Activated naive CD4-positive, alpha-beta T cell treated with anti-CD3 and anti-CD28 coated beads, Interleukin-2, amount 50 U/mL, for 24 hours (primary cell): ENCODE data around the gene PELI1.
"Not testable (repeated sequence)": the region's sequence is repeated elsewhere in the genome, so short reads cannot be mapped to it uniquely, and the experiment has no call there.

Experiments used
- H3K27ac Mint-ChIP-seq: one replicate; pipeline ENCODE4 v1.8.0; 2021; ENCODE audit warnings: mild to moderate bottlenecking, mixed read lengths
- H3K27me3 Mint-ChIP-seq: one replicate; pipeline ENCODE4 v1.8.0; 2021; ENCODE audit warnings: mixed read lengths
- H3K36me3 Mint-ChIP-seq: one replicate; pipeline ENCODE4 v1.8.0; 2021; ENCODE audit warnings: mixed read lengths
- H3K4me1 Mint-ChIP-seq: one replicate; pipeline ENCODE4 v1.8.0; 2021; ENCODE audit warnings: mixed read lengths
- H3K4me3 Mint-ChIP-seq: one replicate; pipeline ENCODE4 v1.8.0; 2021; ENCODE audit warnings: mild to moderate bottlenecking, mixed read lengths
- H3K9me3 Mint-ChIP-seq: one replicate; pipeline ENCODE4 v1.8.0; 2021; ENCODE audit warnings: mixed read lengths

PELI1 gene

DNA sequence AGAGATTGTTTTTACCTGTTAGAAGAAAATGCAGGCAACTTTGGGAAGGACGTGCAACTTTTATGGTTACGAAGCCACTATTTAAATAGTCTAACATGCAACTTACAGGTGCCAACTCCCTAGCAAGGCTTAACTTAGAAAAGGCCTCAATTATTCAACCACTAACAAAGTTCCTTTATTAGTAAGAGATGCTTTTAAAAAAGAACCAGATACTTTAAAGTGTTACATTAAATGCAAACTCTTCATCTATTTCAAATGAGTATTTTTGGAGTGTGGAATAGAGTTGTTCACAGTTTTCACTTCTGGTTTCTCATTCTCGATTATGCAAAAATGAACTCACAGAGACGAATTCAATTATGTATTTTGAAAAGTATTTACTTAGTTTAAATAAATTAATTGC lies 51.7 kb downstream of the PELI1 start:
- peaks cover 11% of the 10 kb centered on the region for H3K9me3 Mint-ChIP-seq
- H3K27me3 Mint-ChIP-seq = no peaks in the 10 kb centered on the region
- H3K4me3 Mint-ChIP-seq = no peak overlapping the region
- H3K27ac Mint-ChIP-seq = no peak overlapping the region
- H3K36me3 Mint-ChIP-seq = peaks cover 47% of the 10 kb centered on the region
- H3K4me1 Mint-ChIP-seq = peaks cover 20% of the 10 kb centered on the region

DNA sequence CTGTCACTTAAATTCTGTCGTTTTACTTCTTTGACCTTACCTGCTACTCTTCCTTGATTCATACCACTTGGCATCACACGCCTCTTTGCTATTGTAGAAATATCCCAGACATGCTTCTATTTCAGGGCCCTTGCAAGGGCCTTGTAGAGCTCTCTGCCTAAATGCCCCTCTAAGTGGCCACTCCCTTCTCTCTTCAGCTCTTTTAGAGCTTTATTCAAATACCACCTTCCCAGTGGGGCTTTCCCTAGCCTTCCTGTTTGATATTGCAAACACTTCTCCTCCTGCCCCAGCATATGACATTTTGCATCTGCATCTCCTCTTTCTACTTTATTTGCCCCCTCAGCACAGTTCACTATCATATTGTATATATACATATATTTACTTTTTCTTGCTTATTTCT lies 54.0 kb downstream of the PELI1 start:
- H3K4me3 Mint-ChIP-seq = no peak overlapping the region
- no peaks in the 10 kb centered on the region for H3K27me3 Mint-ChIP-seq
- H3K27ac Mint-ChIP-seq = peak overlapping the region; percentile 91
- H3K4me1 Mint-ChIP-seq = peaks cover 24% of the 10 kb centered on the region
- peaks cover 33% of the 10 kb centered on the region for H3K36me3 Mint-ChIP-seq
- peaks cover 4% of the 10 kb centered on the region for H3K9me3 Mint-ChIP-seq

DNA sequence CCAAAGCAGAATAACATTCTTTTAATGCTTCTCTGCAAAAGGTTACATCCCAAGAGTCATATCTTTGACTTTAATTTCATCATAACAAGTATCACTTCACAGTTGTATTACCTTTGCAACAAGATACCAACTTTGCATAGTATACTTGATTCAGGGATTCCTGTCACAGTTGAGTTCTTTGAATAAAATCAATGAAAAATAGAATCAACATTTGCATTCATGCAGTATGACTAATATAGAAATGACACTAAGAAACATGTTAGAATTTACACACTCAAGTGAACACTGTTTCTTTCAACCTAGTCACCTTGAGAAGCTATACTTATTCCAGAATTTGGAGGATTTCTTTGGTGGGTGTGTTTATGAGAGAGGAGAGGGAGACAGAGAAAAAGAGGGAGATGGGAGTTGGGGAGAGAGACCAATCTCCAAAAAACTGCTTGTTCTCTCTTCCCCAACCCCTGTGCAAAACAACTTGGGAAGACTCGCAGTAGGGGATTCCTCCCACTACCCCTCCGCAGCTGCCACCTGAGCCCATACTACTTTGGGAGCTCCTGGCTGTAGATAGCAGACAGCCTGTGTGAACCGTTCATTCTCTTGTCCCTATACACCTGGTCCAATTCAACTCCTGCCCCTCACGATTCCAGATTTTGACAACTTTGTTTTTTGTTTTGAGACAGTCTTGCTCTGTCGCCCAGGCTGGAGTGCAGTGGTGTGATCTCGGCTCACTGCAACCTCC lies 57.7 kb downstream of the PELI1 start:
- peak overlapping the region; percentile 79 for H3K27ac Mint-ChIP-seq
- H3K9me3 Mint-ChIP-seq = peaks cover 4% of the 10 kb centered on the region
- no peaks in the 10 kb centered on the region for H3K27me3 Mint-ChIP-seq
- no peak overlapping the region for H3K4me3 Mint-ChIP-seq
- H3K36me3 Mint-ChIP-seq = peaks cover 16% of the 10 kb centered on the region
- H3K4me1 Mint-ChIP-seq = peaks cover 19% of the 10 kb centered on the region

DNA sequence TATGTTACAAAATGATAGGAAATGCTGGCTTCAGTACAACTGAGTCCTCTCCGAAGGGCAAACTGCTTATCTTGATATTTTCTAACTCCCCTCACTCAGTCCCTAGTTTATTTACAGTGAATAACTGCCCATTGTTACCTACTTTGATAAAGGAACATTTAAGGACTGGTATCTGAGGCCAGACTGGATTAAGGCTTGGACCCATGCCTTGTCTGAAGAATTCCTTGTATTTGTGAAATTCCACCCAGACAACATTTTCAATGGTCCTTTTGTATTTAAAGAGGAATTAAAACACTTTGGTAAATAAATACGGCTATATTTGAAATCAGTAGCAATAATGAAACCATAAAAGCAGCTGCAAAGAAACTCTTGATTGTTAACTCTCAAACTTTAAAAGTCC lies 58.3 kb downstream of the PELI1 start:
- Mint-ChIP-seq H3K27me3 (no peaks in the 10 kb centered on the region), H3K4me1 (peaks cover 15% of the 10 kb centered on the region), H3K9me3 (peaks cover 4% of the 10 kb centered on the region), H3K4me3 (no peak overlapping the region), H3K27ac (no peak overlapping the region), H3K36me3 (peaks cover 10% of the 10 kb centered on the region)

DNA sequence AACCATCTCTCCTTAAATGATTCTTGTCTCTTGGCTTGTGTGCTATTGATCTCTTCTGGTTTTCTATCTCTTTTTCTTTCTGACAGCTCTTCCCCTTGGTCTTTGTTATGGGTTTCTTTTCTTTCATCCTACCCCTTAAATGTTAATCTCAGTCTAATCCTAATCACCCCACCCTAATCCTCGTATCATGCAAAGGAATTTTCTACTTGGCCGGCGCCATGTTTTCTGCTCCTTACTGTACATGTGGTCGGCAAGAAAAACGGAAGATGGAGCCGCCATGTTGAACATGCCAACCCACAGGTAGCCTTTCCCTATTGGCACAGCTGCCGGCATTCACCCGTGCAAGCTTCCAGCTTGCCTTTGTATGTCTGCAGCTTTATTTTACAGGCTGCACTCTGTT lies 63.2 kb downstream of the PELI1 start:
- Mint-ChIP-seq H3K27ac (no peak overlapping the region), H3K36me3 (no peaks in the 10 kb centered on the region), H3K4me3 (no peak overlapping the region), H3K9me3 (no peaks in the 10 kb centered on the region), H3K4me1 (no peaks in the 10 kb centered on the region), H3K27me3 (no peaks in the 10 kb centered on the region)

DNA sequence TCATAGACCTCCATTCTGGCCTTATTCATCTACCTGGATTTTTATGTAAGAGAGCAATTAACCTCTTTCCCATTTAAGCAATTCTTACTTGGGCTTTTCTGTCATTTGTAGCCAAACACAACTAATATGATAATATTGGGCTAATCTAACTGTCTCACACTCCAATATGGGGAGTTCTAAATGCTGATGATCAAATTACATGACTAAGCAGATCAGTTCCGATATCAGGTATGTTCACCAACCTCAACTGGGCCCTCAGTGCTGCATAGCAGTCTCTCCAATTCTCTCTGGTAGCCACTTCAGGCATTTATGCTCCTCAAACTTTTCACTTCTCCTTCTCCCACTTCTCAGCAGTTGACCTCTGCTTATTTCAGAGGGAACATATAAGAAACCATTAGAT lies 64.0 kb downstream of the PELI1 start:
- no peaks in the 10 kb centered on the region for H3K4me1 Mint-ChIP-seq
- H3K36me3 Mint-ChIP-seq = no peaks in the 10 kb centered on the region
- no peaks in the 10 kb centered on the region for H3K27me3 Mint-ChIP-seq
- no peak overlapping the region for H3K4me3 Mint-ChIP-seq
- H3K27ac Mint-ChIP-seq = no peak overlapping the region
- no peaks in the 10 kb centered on the region for H3K9me3 Mint-ChIP-seq

DNA sequence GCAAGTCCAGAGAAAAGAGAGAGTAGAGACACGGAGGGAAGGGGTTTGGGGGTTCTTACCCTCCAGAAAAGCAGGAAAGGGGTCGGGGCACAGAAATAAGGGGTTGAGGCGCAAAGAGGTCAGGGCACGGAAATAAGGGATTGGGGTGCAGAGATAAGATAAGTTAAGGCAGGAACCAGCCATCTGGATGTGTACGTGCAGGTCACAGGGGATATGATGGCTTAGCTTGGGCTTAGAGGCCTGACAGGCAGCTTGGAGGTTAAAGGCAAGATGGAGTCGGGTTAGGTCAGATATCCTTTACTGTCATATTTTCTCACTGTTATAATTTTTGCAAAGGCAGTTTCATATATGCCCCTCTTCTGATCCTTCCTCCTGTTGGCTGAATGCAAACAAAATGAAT lies 64.5 kb downstream of the PELI1 start:
- not testable (repeated sequence) for H3K4me1 Mint-ChIP-seq, H3K4me3 Mint-ChIP-seq, H3K27ac Mint-ChIP-seq, H3K36me3 Mint-ChIP-seq, H3K27me3 Mint-ChIP-seq, H3K9me3 Mint-ChIP-seq

DNA sequence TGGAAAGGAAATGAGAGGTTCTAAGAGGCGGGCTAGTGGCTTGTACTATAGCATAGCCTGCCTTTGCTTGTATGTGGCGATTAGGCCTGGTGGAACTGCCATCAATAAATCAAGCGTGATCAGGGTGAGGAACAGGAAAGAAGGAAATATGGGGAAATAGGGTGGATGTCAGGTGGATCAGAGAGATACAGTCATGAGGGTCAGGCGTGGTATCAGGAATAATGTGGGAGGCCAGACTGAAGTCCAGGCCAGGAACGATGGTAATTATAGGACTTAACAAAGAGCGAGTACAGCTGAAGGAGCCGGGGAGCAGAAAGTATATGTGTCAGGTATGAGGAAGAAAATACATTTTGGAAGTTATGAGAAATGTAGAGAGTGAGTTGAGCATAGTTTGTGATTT lies 67.4 kb downstream of the PELI1 start:
- H3K27me3 Mint-ChIP-seq, H3K4me3 Mint-ChIP-seq, H3K4me1 Mint-ChIP-seq, H3K9me3 Mint-ChIP-seq, H3K36me3 Mint-ChIP-seq, H3K27ac Mint-ChIP-seq: not testable (repeated sequence)

DNA sequence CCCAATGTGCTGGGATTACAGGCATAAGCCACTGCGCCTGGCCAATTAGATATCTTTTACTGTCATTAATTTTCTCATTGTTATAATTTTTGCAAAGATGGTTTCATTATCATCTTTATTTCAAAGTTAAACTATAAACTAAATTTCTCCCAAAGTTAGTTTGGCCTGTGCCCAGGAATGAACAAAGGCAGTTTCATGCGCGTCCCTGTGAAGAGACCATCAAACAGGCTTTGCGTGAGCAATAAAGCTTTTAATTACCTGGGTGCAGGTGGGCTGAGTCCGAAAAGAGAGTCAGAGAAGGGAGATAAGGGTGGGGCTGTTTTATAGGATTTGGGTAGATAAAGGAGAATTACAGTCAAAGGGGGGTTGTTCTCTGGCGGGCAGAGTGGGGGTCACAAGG lies 69.6 kb downstream of the PELI1 start:
- not testable (repeated sequence) for H3K27me3 Mint-ChIP-seq, H3K4me3 Mint-ChIP-seq, H3K36me3 Mint-ChIP-seq, H3K27ac Mint-ChIP-seq, H3K4me1 Mint-ChIP-seq, H3K9me3 Mint-ChIP-seq

DNA sequence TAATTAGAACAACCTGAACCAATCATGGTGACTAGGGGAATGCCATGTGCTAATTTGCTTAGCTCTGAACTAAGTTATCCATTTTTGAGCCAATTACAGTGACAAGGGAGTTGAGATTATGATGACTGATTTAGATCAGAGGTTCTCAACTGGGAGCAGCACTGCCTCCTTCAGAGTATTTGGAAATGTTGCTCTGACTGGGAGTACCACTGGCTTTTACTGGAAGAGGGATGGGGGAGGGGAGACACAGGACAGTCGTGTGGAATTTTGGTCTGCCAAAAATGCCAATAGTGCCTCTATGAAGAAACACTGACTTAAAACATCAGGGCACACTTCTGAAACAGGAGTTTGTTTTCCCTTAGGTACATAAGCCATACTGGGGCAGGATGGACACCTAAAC lies 76.9 kb downstream of the PELI1 start:
- H3K4me1 Mint-ChIP-seq = peaks cover 35% of the 10 kb centered on the region
- no peak overlapping the region for H3K27ac Mint-ChIP-seq
- H3K9me3 Mint-ChIP-seq = peaks cover 4% of the 10 kb centered on the region
- no peaks in the 10 kb centered on the region for H3K27me3 Mint-ChIP-seq
- no peaks in the 10 kb centered on the region for H3K36me3 Mint-ChIP-seq
- H3K4me3 Mint-ChIP-seq = no peak overlapping the region

DNA sequence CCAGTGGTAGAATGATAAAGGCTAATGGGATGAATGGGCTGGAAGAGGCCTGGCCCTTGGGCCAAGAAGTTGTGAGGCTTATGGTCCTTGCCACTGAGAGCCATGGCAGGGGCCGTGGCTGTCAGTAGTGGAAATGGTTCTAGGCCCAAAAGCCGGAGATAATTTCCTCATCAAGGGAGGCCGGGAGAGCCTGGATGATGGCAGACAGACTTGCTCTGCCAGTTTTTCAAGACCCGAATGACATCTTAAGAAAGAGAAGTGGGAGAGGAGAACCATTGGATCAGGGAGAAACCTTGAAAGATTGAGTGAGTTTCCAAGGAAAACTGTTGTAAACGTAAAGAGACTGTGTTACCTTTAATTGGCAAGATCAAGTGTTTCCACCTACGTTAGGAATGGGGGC lies 78.7 kb downstream of the PELI1 start:
- H3K36me3 Mint-ChIP-seq = no peaks in the 10 kb centered on the region
- H3K4me3 Mint-ChIP-seq = no peak overlapping the region
- peaks cover 4% of the 10 kb centered on the region for H3K9me3 Mint-ChIP-seq
- no peaks in the 10 kb centered on the region for H3K27me3 Mint-ChIP-seq
- H3K4me1 Mint-ChIP-seq = peaks cover 37% of the 10 kb centered on the region
- peak overlapping the region; percentile 63 for H3K27ac Mint-ChIP-seq

DNA sequence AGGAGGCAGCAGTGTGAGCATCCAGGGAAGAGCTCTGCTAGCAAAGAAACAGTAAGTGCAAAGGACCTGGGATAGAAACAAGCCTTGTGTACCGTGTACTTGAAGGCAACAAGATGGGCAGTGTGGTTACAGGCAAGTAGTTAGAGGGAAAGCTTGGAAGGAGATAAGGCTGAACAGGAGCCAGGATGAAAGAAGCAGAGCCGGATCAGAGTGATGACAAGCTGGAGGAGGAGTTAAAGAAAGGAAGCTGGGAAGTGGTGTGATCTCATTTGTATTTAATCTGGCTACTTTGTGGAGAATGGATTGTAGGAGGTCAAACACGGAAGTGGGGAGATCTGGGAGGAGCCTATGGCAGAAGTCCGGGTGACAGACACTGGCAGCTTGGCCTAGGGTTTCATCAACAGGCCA lies 80.3 kb downstream of the PELI1 start:
- Mint-ChIP-seq H3K27me3 (no peaks in the 10 kb centered on the region), H3K36me3 (no peaks in the 10 kb centered on the region), H3K4me1 (peaks cover 37% of the 10 kb centered on the region), H3K27ac (peak overlapping the region; percentile 85), H3K4me3 (peak overlapping the region; percentile 26), H3K9me3 (peaks cover 4% of the 10 kb centered on the region)

DNA sequence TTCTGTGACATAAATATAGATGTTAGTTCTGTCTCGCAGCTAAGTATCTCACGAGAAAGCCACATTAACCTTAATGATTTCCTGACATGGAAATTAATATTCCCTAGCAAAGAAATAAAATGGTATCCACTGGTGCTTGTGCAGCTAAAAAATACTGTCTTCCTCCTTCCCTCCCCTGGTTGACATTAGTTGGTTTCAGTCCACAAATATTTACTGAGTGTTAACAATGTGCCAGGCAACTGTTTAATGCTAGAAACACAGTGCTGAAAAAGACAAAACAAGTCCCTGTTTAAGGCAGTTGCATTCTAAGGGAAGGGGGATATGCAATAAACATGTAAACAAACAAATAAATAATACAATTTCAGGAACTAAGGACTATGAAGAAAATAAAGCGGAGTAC lies 80.8 kb downstream of the PELI1 start:
- peaks cover 4% of the 10 kb centered on the region for H3K9me3 Mint-ChIP-seq
- peaks cover 37% of the 10 kb centered on the region for H3K4me1 Mint-ChIP-seq

DNA sequence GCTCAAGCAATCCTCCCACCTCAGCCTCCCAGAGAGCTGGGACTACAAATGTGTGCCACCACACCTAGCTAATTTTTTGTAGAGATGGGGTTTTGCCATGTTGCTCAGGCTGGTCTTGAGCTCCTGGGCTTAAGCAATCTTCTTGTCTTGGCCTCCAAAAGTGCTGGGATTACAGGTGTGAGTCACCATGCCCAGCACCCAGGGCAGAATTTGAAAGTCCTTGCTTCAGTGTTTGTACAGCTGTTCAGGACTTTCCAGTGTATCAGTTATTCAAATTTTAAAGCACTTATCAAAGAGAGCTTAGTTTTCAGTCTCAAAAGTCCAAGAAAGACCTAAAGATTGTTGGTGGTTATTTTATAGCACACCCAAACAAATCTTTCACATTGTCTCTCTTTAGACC lies 81.4 kb downstream of the PELI1 start:
- H3K4me3 Mint-ChIP-seq = no peak overlapping the region
- peaks cover 37% of the 10 kb centered on the region for H3K4me1 Mint-ChIP-seq
- peak overlapping the region; percentile 52 for H3K27ac Mint-ChIP-seq
- H3K27me3 Mint-ChIP-seq = no peaks in the 10 kb centered on the region
- H3K36me3 Mint-ChIP-seq = no peaks in the 10 kb centered on the region
- peaks cover 4% of the 10 kb centered on the region for H3K9me3 Mint-ChIP-seq

More for the DNA sequence above, 80.8 kb downstream of the PELI1 start:
- H3K27me3 Mint-ChIP-seq = no peaks in the 10 kb centered on the region
- H3K36me3 Mint-ChIP-seq = no peaks in the 10 kb centered on the region
- no peak overlapping the region for H3K4me3 Mint-ChIP-seq
- peak overlapping the region; percentile 85 for H3K27ac Mint-ChIP-seq

DNA sequence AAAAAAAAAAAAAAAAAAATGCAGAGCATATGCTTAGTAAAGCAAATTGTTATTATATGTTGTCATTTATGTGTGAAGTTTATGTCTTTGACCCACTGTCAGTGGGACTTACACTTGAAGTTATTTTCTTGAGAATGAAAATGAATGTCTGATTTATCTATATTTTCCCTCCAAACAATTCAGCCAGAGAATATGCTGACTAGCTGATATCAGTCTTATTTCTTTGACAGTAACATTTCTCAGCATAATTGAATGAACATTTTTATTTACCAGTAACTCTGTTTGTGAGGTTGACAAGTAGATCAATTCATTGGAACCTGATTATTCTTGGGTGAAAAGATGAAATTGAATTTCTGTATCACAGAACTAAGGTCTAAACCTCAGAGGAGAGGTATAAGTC lies 85.0 kb downstream of the PELI1 start:
- Mint-ChIP-seq H3K36me3 (no peaks in the 10 kb centered on the region), H3K4me1 (peaks cover 30% of the 10 kb centered on the region), H3K9me3 (no peaks in the 10 kb centered on the region), H3K4me3 (no peak overlapping the region), H3K27ac (no peak overlapping the region), H3K27me3 (no peaks in the 10 kb centered on the region)

DNA sequence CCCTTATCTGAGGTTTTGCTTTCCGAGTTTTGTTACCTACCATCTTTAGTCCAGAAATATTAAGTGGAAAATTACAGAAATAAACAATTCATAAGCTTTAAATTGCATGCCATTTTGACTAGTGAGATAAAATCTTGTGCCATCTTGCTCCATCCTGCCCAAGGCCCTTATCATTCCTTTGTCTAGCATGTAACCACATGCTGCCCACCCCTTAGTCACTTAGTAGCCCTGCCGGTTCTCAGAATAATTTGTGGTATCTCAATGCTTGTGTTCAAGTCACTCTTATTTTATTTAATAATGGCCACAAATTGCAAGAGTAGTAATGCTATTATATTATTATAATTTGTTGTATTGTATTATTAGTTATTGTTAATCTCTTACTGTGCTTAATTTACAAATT lies 88.2 kb downstream of the PELI1 start:
- Mint-ChIP-seq H3K4me3 (no peak overlapping the region), H3K4me1 (peaks cover 37% of the 10 kb centered on the region), H3K27ac (no peak overlapping the region), H3K36me3 (no peaks in the 10 kb centered on the region), H3K9me3 (no peaks in the 10 kb centered on the region), H3K27me3 (no peaks in the 10 kb centered on the region)
